G401 (cell line): ENCODE measurements around the gene SPDEF. TPM values are rescaled to one million over a fixed set of nuclear protein-coding genes. Genes with fewer than 3 reads are reported as not detected.

ENCODE experiments used
- DNase-seq: peaks from one replicate; pipeline ENCODE4 v3.0.0-alpha.2; 2015; ENCODE audit warnings: low spot score
- in situ Hi-C: cut with HindIII; loops from 2 replicates; pipeline ENCODE4 v1.10.0; 2016; ENCODE audit warnings: low sequenced_read_pairs, mixed read lengths
- total RNA-seq: library from RNA; depleted of rRNA; stranded (reverse); fragments of >200 nt; shearing (Covaris generic); gene quantifications from 2 replicates; pipeline ENCODE4 v1.2.3, GENCODE V29; 2014; rRNA removed

SPDEF gene
- total RNA-seq, 1 experiment from 2014 or later: not detected

GRCh38 chr6:34510299-34510698, 45.8 kb downstream of the SPDEF start:
- in situ Hi-C loops: loop anchor here (25.0 kb wide), 1 partner anchor 102 kb away; no protein-coding TSS in a partner anchor
- no peak for DNase-seq

GRCh38 chr6:34509782-34510181, 46.3 kb downstream of the SPDEF start:
- no peak for DNase-seq
- in situ Hi-C loops: loop anchor here (25.0 kb wide), 1 partner anchor 103 kb away; no protein-coding TSS in a partner anchor

GRCh38 chr6:34508425-34508824, 47.7 kb downstream of the SPDEF start:
- no peak for DNase-seq
- in situ Hi-C loops: loop anchor here (25.0 kb wide), 1 partner anchor 104 kb away; no protein-coding TSS in a partner anchor

- DNase-seq: no peak
- in situ Hi-C loops: loop anchor here (25.0 kb wide), 1 partner anchor 106 kb away; no protein-coding TSS in a partner anchor
Measured at GRCh38 chr6:34506718-34507117, 49.4 kb downstream of the SPDEF start.

GRCh38 chr6:34497411-34497810, 58.7 kb downstream of the SPDEF start:
- in situ Hi-C loops: no loop called here
- no peak for DNase-seq

GRCh38 chr6:34496103-34496685, 59.9 kb downstream of the SPDEF start:
- no peak for DNase-seq
- in situ Hi-C loops: no loop called here

GRCh38 chr6:34494973-34495372, 61.2 kb downstream of the SPDEF start:
- in situ Hi-C loops: no loop called here
- no peak for DNase-seq

- no peak for DNase-seq
Measured at GRCh38 chr6:34493344-34493743, 62.8 kb downstream of the SPDEF start.

GRCh38 chr6:34491091-34491430, 65.1 kb downstream of the SPDEF start:
- in situ Hi-C loops: no loop called here
- DNase-seq: no peak

More at GRCh38 chr6:34493344-34493743, 62.8 kb downstream of the SPDEF start:
- in situ Hi-C loops: no loop called here

GRCh38 chr6:34490390-34491090, 65.6 kb downstream of the SPDEF start:
- in situ Hi-C loops: no loop called here
- DNase-seq: peak; percentile 47

GRCh38 chr6:34489207-34489805, 66.8 kb downstream of the SPDEF start:
- DNase-seq: no peak
- in situ Hi-C loops: no loop called here

Other genes starting within 250 kb of the SPDEF start
- gene NUDT3, start 163.7 kb downstream of the SPDEF start, total RNA-seq: 8.1 and 10.6 TPM in 2 replicates
- 2,978 and 4,372 TPM in 2 replicates for gene RPS10, start 130.3 kb downstream of the SPDEF start, total RNA-seq
- gene PACSIN1, start 90.3 kb downstream of the SPDEF start, total RNA-seq: 0.12 TPM in 1 of 2 replicates, not detected in the other
- 39.3 and 51.4 TPM in 2 replicates for gene ILRUN, start 140.4 kb upstream of the SPDEF start, total RNA-seq
- 389 and 447 TPM in 2 replicates for gene SNRPC, start 201.2 kb upstream of the SPDEF start, total RNA-seq
- 4.6 and 6.5 TPM in 2 replicates for gene BLTP3A, start 235.8 kb upstream of the SPDEF start, total RNA-seq